GM21360 (cell line): Measurements from ENCODE around the gene GRAMD4.

ENCODE experiments used
- ATAC-seq: cut with Tn5 transposase; IDR thresholded peaks from one replicate; pipeline ENCODE4 v1.9.1; 2021; ENCODE audit warnings: mild to moderate bottlenecking, moderate library complexity; ENCODE audit not compliant: unreplicated experiment

GRAMD4 gene

GRCh38 chr22:46652847-46653331 lies 32.7 kb downstream of the GRAMD4 start:
- ATAC-seq: no peak

- ATAC-seq: no peak
Observed at GRCh38 chr22:46653596-46653995, 33.4 kb downstream of the GRAMD4 start.

GRCh38 chr22:46654426-46654825 lies 34.2 kb downstream of the GRAMD4 start:
- no peak for ATAC-seq

- ATAC-seq: no peak
Observed at GRCh38 chr22:46654927-46655595, 34.9 kb downstream of the GRAMD4 start.

- ATAC-seq: no peak
Observed at GRCh38 chr22:46655861-46656608, 35.8 kb downstream of the GRAMD4 start.

- ATAC-seq: no peak
Observed at GRCh38 chr22:46656856-46657654, 36.9 kb downstream of the GRAMD4 start.

- no peak for ATAC-seq
Observed at GRCh38 chr22:46657655-46657953, 37.4 kb downstream of the GRAMD4 start.

- no peak for ATAC-seq
Observed at GRCh38 chr22:46657996-46658947, 38.1 kb downstream of the GRAMD4 start.

- ATAC-seq: no peak
Observed at GRCh38 chr22:46659059-46659790, 39.0 kb downstream of the GRAMD4 start.

- ATAC-seq: no peak
Observed at GRCh38 chr22:46659791-46660186, 39.6 kb downstream of the GRAMD4 start.

- no peak for ATAC-seq
Observed at GRCh38 chr22:46660604-46661201, 40.5 kb downstream of the GRAMD4 start.

GRCh38 chr22:46661221-46661851 lies 41.1 kb downstream of the GRAMD4 start:
- ATAC-seq: no peak

GRCh38 chr22:46662226-46662625 lies 42.0 kb downstream of the GRAMD4 start:
- no peak for ATAC-seq

GRCh38 chr22:46663001-46663400 lies 42.8 kb downstream of the GRAMD4 start:
- no peak for ATAC-seq

GRCh38 chr22:46663436-46664100 lies 43.4 kb downstream of the GRAMD4 start:
- ATAC-seq: no peak

GRCh38 chr22:46664301-46664855 lies 44.2 kb downstream of the GRAMD4 start:
- ATAC-seq: no peak

GRCh38 chr22:46665151-46665695 lies 45.0 kb downstream of the GRAMD4 start:
- ATAC-seq: no peak

GRCh38 chr22:46665751-46666280 lies 45.6 kb downstream of the GRAMD4 start:
- ATAC-seq: no peak
